Smooth muscle cell (in vitro differentiated cells): ENCODE results near the gene MUC2. TPM values are rescaled to one million over a fixed set of nuclear protein-coding genes. Genes with fewer than 3 reads are reported as not detected.

ENCODE experiments used
- DNase-seq: peaks from one replicate; lab custom pipeline; 2025; ENCODE audit not compliant: unreplicated experiment; lab: John Stamatoyannopoulos, UW
- H2AFZ ChIP-seq: fragments of 200-600 bp; sonication (generic); 2 replicates; pipeline ENCODE4 v1.6.0; 2016; ENCODE audit warnings: antibody characterized with exemption, low read depth, mild to moderate bottlenecking
- H3F3A ChIP-seq: fragments of 200-600 bp; sonication (generic); 2 replicates; pipeline ENCODE4 v1.6.0; 2017; ENCODE audit warnings: antibody characterized with exemption, low read depth
- H3K27ac ChIP-seq: fragments of 200-600 bp; sonication (generic); 2 replicates; pipeline ENCODE4 v1.5.1; 2016; ENCODE audit warnings: low read depth, mild to moderate bottlenecking
- H3K27me3 ChIP-seq: fragments of 200-600 bp; sonication (generic); 2 replicates; pipeline ENCODE4 v1.6.1; 2016; ENCODE audit warnings: low read depth, mild to moderate bottlenecking
- H3K36me3 ChIP-seq: fragments of 200-600 bp; sonication (generic); 2 replicates; pipeline ENCODE4 v1.5.1; 2016; ENCODE audit warnings: low read depth
- H3K4me1 ChIP-seq: fragments of 200-600 bp; sonication (generic); 2 replicates; pipeline ENCODE4 v1.5.1; 2016; ENCODE audit warnings: low read depth
- H3K4me2 ChIP-seq: fragments of 200-600 bp; sonication (generic); 2 replicates; pipeline ENCODE4 v1.6.0; 2016; ENCODE audit warnings: mild to moderate bottlenecking
- H3K4me3 ChIP-seq: fragments of 200-600 bp; sonication (generic); 2 replicates; pipeline ENCODE4 v1.5.1; 2016; ENCODE audit warnings: mild to moderate bottlenecking
- H3K79me2 ChIP-seq: fragments of 200-600 bp; sonication (generic); 2 replicates; pipeline ENCODE4 v1.6.0; 2016; ENCODE audit warnings: low read depth, mild to moderate bottlenecking
- H3K9ac ChIP-seq: fragments of 200-600 bp; sonication (generic); 2 replicates; pipeline ENCODE4 v1.6.0; 2016; ENCODE audit warnings: low read depth
- H3K9me3 ChIP-seq: fragments of 200-600 bp; sonication (generic); replicated peaks from 2 replicates; pipeline ENCODE4 v1.5.1; 2016; ENCODE audit warnings: low read depth
- H4K20me1 ChIP-seq: fragments of 200-600 bp; sonication (generic); 2 replicates; pipeline ENCODE4 v1.6.0; 2016; ENCODE audit warnings: low read depth
- WGBS: methylation state at CpG from one replicate; pipeline ENCODE4 v1.1.7; 2016; ENCODE audit warnings: low lambda C conversion rate; 5-methylcytosine and 5-hydroxymethylcytosine counted together
- polyA plus RNA-seq: library from polyadenylated mRNA; unstranded; fragments of >200 nt; fragmentation: Nextera tagmentation; extraction: Ambion mirVana; gene quantifications from 2 replicates; pipeline ENCODE4 v1.2.1, GENCODE V29; 2016
- total RNA-seq: library from RNA; depleted of rRNA; stranded (reverse); fragments of >200 nt; gene quantifications from 2 replicates; pipeline ENCODE4 v1.2.3, GENCODE V29; 2014
- TF ChIP-seq, protein P1 (sequence below): fragments of 200-600 bp; sonication (generic); IDR thresholded peaks from 2 replicates; pipeline ENCODE4 v1.5.1; 2017; ENCODE audit warnings: borderline replicate concordance, mild to moderate bottlenecking, antibody characterized with exemption; ENCODE audit not compliant: insufficient read depth, poor library complexity, severe bottlenecking

Gene MUC2
- total and polyA plus RNA-seq, 2 experiments from 2014 or later, result not detected

GRCh38 chr11:1053121-1053901 is 21.4 kb upstream of the MUC2 start:
- Histone ChIP-seq H4K20me1 (no peaks in the 10 kb centered on the region), H3K27me3 (no peaks in the 10 kb centered on the region), H3F3A (no peaks in the 10 kb centered on the region), H3K79me2 (no peaks in the 10 kb centered on the region), H3K9me3 (no peaks in the 10 kb centered on the region), H3K36me3 (no peaks in the 10 kb centered on the region), H2AFZ (no peak overlapping the region), H3K4me3 (no peak overlapping the region), H3K4me1 (no peaks in the 10 kb centered on the region), H3K27ac (no peak overlapping the region), H3K4me2 (no peak overlapping the region), H3K9ac (no peak overlapping the region)
- no peak for DNase-seq
- WGBS, result 84% methylated on average over 20 of the region's 25 CpGs
- TF ChIP-seq, protein P1, sequence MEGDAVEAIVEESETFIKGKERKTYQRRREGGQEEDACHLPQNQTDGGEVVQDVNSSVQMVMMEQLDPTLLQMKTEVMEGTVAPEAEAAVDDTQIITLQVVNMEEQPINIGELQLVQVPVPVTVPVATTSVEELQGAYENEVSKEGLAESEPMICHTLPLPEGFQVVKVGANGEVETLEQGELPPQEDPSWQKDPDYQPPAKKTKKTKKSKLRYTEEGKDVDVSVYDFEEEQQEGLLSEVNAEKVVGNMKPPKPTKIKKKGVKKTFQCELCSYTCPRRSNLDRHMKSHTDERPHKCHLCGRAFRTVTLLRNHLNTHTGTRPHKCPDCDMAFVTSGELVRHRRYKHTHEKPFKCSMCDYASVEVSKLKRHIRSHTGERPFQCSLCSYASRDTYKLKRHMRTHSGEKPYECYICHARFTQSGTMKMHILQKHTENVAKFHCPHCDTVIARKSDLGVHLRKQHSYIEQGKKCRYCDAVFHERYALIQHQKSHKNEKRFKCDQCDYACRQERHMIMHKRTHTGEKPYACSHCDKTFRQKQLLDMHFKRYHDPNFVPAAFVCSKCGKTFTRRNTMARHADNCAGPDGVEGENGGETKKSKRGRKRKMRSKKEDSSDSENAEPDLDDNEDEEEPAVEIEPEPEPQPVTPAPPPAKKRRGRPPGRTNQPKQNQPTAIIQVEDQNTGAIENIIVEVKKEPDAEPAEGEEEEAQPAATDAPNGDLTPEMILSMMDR, result no peak

DNA sequence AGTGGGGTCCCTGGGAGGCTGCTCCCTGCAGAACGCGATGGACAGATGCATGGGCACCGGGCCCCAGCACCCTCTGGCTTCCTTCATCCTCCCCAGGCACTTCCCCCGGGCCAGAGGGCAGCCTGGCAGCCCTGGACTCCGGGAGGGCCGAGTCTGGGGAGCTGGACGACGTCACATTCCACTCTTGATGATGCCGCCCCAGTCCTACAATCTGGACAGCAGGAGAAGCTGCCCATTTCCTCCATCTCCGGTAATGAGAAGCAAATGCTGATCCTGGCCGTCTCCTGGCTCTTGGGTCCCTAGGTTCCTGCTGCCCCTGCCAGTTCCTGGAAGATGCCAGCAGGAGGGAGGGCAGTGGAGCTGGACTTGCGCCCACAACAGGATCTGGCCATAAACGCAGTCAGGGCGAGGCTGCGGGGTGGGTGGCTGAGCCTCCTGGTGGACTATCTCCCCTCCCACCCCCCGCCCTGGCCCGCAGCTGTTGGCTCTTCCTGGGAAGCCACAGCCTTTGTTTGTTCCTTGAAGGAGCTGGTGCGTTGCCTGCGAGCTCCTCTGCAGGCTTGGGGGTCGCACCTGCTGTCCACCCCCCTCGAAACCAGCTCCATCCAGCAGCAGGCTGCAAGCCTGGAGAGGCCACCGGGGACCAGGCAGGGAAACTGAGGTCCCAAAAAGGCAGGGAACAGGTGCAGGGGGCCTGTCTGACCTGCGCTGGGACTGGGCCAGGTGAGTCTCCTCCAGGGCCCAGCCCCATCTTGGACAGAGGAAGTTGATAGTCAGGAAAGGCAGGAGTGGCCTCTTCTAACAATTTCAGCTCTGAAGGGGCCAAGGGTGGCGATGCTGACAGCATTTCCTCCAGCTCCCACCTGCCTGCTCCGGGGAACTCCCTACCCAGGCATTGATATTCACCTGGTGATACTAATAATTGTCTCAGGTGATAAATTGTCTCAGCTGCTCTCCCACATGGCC is 20.2 kb upstream of the MUC2 start:
- H3K79me2 ChIP-seq, result no peaks in the 10 kb centered on the region
- H3K4me1 ChIP-seq, result no peaks in the 10 kb centered on the region
- H3K4me3 ChIP-seq, result no peak overlapping the region
- H3K36me3 ChIP-seq, result no peaks in the 10 kb centered on the region
- TF ChIP-seq, protein P1, result no peak
- H3K9ac ChIP-seq, result no peak overlapping the region
- H3K9me3 ChIP-seq, result no peaks in the 10 kb centered on the region
- H3K27ac ChIP-seq, result no peak overlapping the region
- 82% methylated on average over 24 of the region's 25 CpGs for WGBS
- no peak for DNase-seq
- H3K4me2 ChIP-seq, result no peak overlapping the region
- H2AFZ ChIP-seq, result no peak overlapping the region
- H4K20me1 ChIP-seq, result no peaks in the 10 kb centered on the region
- no peaks in the 10 kb centered on the region for H3F3A ChIP-seq
- no peaks in the 10 kb centered on the region for H3K27me3 ChIP-seq

DNA sequence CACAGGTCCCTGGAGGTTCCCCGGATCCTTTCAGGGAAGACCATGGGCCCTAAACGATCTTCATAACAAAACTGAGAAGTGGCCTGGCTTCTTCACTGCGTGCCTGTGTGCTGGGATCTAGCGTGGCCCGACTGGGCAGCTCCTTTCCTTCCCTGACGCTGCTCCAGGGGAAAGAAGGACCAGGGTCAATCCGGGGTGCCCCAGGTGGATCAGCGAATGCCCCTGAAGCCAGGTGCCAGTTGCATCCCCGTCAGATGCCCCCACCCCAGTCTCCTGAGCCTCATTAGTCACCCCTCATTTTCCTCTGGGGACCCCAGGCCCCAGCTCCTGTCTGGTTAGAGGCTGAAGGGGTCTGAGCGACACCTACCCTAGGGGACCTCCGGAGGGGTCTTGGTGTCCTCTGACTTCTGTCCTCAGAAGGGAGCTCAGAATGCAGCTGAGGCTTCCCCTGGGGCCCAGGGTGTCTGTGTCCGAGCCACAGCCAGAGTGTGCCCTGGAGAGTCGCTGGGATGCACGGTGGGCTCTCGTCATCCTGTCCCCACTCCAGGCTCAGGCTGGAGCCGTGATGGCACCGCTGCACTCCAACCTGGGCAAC is 19.5 kb upstream of the MUC2 start:
- Histone ChIP-seq H3K36me3 (no peaks in the 10 kb centered on the region), H3K4me3 (no peak overlapping the region), H3K9ac (no peak overlapping the region), H3K79me2 (no peaks in the 10 kb centered on the region), H2AFZ (no peak overlapping the region), H3K4me2 (no peak overlapping the region), H3K4me1 (no peaks in the 10 kb centered on the region), H3K27me3 (no peaks in the 10 kb centered on the region), H3K27ac (no peak overlapping the region), H3F3A (no peaks in the 10 kb centered on the region), H4K20me1 (no peaks in the 10 kb centered on the region), H3K9me3 (no peaks in the 10 kb centered on the region)
- 95% methylated on average over 17 of the region's 17 CpGs for WGBS
- TF ChIP-seq, protein P1, result no peak
- no peak for DNase-seq
